H1 (cell line): Measurements from ENCODE around the gene ATP2C1. TPM values are rescaled to one million over a fixed set of nuclear protein-coding genes. Genes with fewer than 3 reads are reported as not detected.

Source experiments
- CBX5 ChIP-seq: fragments of 300-800, 300-1000 bp; sonication (generic); IDR thresholded peaks from 2 replicates; pipeline ENCODE4 v1.7.1; 2016; ENCODE audit warnings: antibody characterized with exemption, low read length, low read depth
- SAP30 ChIP-seq: fragments of 300-600 bp; sonication (generic); IDR thresholded peaks from 2 replicates; pipeline ENCODE4 v1.7.1; 2012; ENCODE audit warnings: low read length, moderate library complexity, mild to moderate bottlenecking, inconsistent platforms; ENCODE audit not compliant: insufficient read depth, insufficient replicate concordance
- polyA plus RNA-seq, 7 experiments: library from polyadenylated mRNA; depleted of rRNA in 3 of 7; stranded (reverse) in 5 of 7; unstranded in 2 of 7; fragments of >200 nt in 5 of 7; fragments of 200-250 nt in 2 of 7; gene quantifications; 1 replicate in 5 of 7; 2 replicates in 1 of 7; 4 replicates in 1 of 7; pipeline versions ENCODE4 v1.2.1 to v1.2.3, GENCODE V29; 2011 to 2013; ENCODE audit warnings: missing spikeins in 2 of 7, mixed read lengths in 2 of 7
- total RNA-seq: library from RNA; stranded (reverse); fragmentation: NEBNext Ultra II Directional; extraction: Animal tissue kit (Norgen Biotek cat#: 25700); gene quantifications from 2 replicates; pipeline ENCODE4 v1.2.1, GENCODE V29; 2021

Gene ATP2C1
- total and polyA plus RNA-seq, 2 of the 8 experiments (the other 6 are each of a cell fraction or from before 2014, with no cell fraction given): 50.7 to 68.5 TPM

GRCh38 chr3:130967281-130967680 lies 73.4 kb downstream of the ATP2C1 start (continued):
- no peak for TF ChIP-seq SAP30
- no peak for TF ChIP-seq CBX5
